ENCODE measurements around the gene ADGRF5. TPM values are rescaled to one million over a fixed set of nuclear protein-coding genes. Genes with fewer than 3 reads are reported as not detected.
"Not testable (repeated sequence)": the region's sequence is repeated elsewhere in the genome, so short reads cannot be mapped to it uniquely, and the experiment has no call there.

ADGRF5 gene
- total RNA-seq, 1 donor from 2014 or later: 238 TPM

GRCh38 chr6:46865221-46865620, 56.5 kb downstream of the ADGRF5 start:
- no peaks in the 10 kb centered on the region for H3K27me3 ChIP-seq (ENCODE audit: low read depth)
- intact Hi-C loops (cut with DNase I): no loop called here
- ATAC-seq: no peak

GRCh38 chr6:46863791-46864190, 57.9 kb downstream of the ADGRF5 start:
- no peak overlapping the region for H3K4me3 ChIP-seq
- intact Hi-C loops (cut with DNase I): no loop called here
- H3K27me3 ChIP-seq (ENCODE audit: low read depth): no peaks in the 10 kb centered on the region
- H3K4me1 ChIP-seq: no peaks in the 10 kb centered on the region
- ATAC-seq (no peak), DNase-seq (no peak)
- H3K36me3 ChIP-seq: peaks cover 91% of the 10 kb centered on the region
- H3K9me3 ChIP-seq: no peaks in the 10 kb centered on the region
- H3K27ac ChIP-seq: no peak overlapping the region
- no peak for TF ChIP-seq CTCF (IDR thresholded peaks at IDR 0.05)

More at GRCh38 chr6:46865221-46865620, 56.5 kb downstream of the ADGRF5 start:
- H3K4me3 ChIP-seq: no peak overlapping the region
- no peak for DNase-seq
- no peak overlapping the region for H3K27ac ChIP-seq
- peaks cover 99% of the 10 kb centered on the region for H3K36me3 ChIP-seq
- no peaks in the 10 kb centered on the region for H3K4me1 ChIP-seq
- H3K9me3 ChIP-seq: no peaks in the 10 kb centered on the region
- TF ChIP-seq CTCF (IDR thresholded peaks at IDR 0.05): no peak

- H3K4me1 ChIP-seq: no peaks in the 10 kb centered on the region
- H3K27ac ChIP-seq: no peak overlapping the region
- H3K27me3 ChIP-seq (ENCODE audit: low read depth): no peaks in the 10 kb centered on the region
- TF ChIP-seq CTCF (IDR thresholded peaks at IDR 0.05): no peak
- ATAC-seq (no peak), DNase-seq (no peak)
- no peaks in the 10 kb centered on the region for H3K9me3 ChIP-seq
- H3K36me3 ChIP-seq: peaks cover 85% of the 10 kb centered on the region
- intact Hi-C loops (cut with DNase I): no loop called here
- H3K4me3 ChIP-seq: no peak overlapping the region
Measured at GRCh38 chr6:46862381-46862780, 59.4 kb downstream of the ADGRF5 start.

- ATAC-seq: peak in 1 of 2 donors; percentile 37
- DNase-seq; H3K27me3 ChIP-seq (ENCODE audit: low read depth); H3K4me3 ChIP-seq; H3K27ac ChIP-seq; intact Hi-C loops (cut with DNase I); H3K4me1 ChIP-seq; H3K9me3 ChIP-seq: not testable (repeated sequence)
- peak; percentile 70 for TF ChIP-seq CTCF (IDR thresholded peaks at IDR 0.05)
- peaks cover 36% of the 10 kb centered on the region for H3K36me3 ChIP-seq
Measured at GRCh38 chr6:46855966-46856365, 65.8 kb downstream of the ADGRF5 start.

- H3K4me1 ChIP-seq: peaks cover 19% of the 10 kb centered on the region
- H3K36me3 ChIP-seq: peaks cover 14% of the 10 kb centered on the region
- ATAC-seq; DNase-seq; H3K9me3 ChIP-seq; H3K27me3 ChIP-seq (ENCODE audit: low read depth); intact Hi-C loops (cut with DNase I); H3K4me3 ChIP-seq; H3K27ac ChIP-seq: not testable (repeated sequence)
Measured at GRCh38 chr6:46851576-46851975, 70.2 kb downstream of the ADGRF5 start.

GRCh38 chr6:46850792-46851191, 70.9 kb downstream of the ADGRF5 start:
- TF ChIP-seq CTCF (IDR thresholded peaks at IDR 0.05): no peak
- Histone ChIP-seq H3K36me3 (peaks cover 14% of the 10 kb centered on the region), H3K4me1 (peaks cover 19% of the 10 kb centered on the region), H3K9me3 (no peaks in the 10 kb centered on the region), H3K4me3 (no peak overlapping the region), H3K27me3 (ENCODE audit: low read depth) (no peaks in the 10 kb centered on the region), H3K27ac (no peak overlapping the region)
- ATAC-seq (no peak), DNase-seq (no peak)
- intact Hi-C loops (cut with DNase I): no loop called here

Measured in lower lobe of right lung (tissue), 2 donors.